NCI-H748 treated with DMSO at 0.1 percent for 48 hours (cell line): ENCODE data around the gene RBM28.

Source experiments
- DNase-seq: peaks from one replicate; lab custom pipeline; 2025; lab: John Stamatoyannopoulos, UW

RBM28 gene

GRCh38 chr7:128343554-128344430 is at the start of gene RBM28:
TSS of gene RBM28 (minus strand) at chr7:128343908. CDS start at chr7:128343793, 115 bp downstream.
- peak; percentile 74 for DNase-seq

- no peak for DNase-seq
Measured at GRCh38 chr7:128392446-128393327, 49.0 kb upstream of the RBM28 start.

GRCh38 chr7:128391805-128392204 is 48.1 kb upstream of the RBM28 start:
- no peak for DNase-seq

- DNase-seq = no peak
Measured at GRCh38 chr7:128390871-128391565, 47.3 kb upstream of the RBM28 start.

- DNase-seq = no peak
Measured at GRCh38 chr7:128389618-128390329, 46.1 kb upstream of the RBM28 start.

GRCh38 chr7:128389085-128389617 is 45.4 kb upstream of the RBM28 start:
- DNase-seq = no peak

GRCh38 chr7:128388145-128388485 is 44.4 kb upstream of the RBM28 start:
- DNase-seq = no peak

GRCh38 chr7:128387216-128388144 is 43.8 kb upstream of the RBM28 start:
- DNase-seq = peak; percentile 82

GRCh38 chr7:128385988-128386925 is 42.5 kb upstream of the RBM28 start:
- DNase-seq = no peak

- no peak for DNase-seq
Measured at GRCh38 chr7:128384726-128385125, 41.0 kb upstream of the RBM28 start.

GRCh38 chr7:128383776-128384175 is 40.1 kb upstream of the RBM28 start:
- no peak for DNase-seq

- DNase-seq = no peak
Measured at GRCh38 chr7:128381161-128381821, 37.6 kb upstream of the RBM28 start.

- DNase-seq = no peak
Measured at GRCh38 chr7:128380483-128381106, 36.9 kb upstream of the RBM28 start.

- DNase-seq = no peak
Measured at GRCh38 chr7:128379900-128380479, 36.3 kb upstream of the RBM28 start.

GRCh38 chr7:128378637-128379036 is 34.9 kb upstream of the RBM28 start:
- no peak for DNase-seq

GRCh38 chr7:128376077-128376476 is 32.4 kb upstream of the RBM28 start:
- DNase-seq = no peak

- DNase-seq = no peak
Measured at GRCh38 chr7:128374041-128374440, 30.3 kb upstream of the RBM28 start.

GRCh38 chr7:128373606-128374005 is 29.9 kb upstream of the RBM28 start:
- no peak for DNase-seq
